Erythroblast (primary cell): ENCODE data around the gene FKRP.
"Not testable (repeated sequence)": the region's sequence is repeated elsewhere in the genome, so short reads cannot be mapped to it uniquely, and the experiment has no call there.

Experiments used
- GATA1 ChIP-seq: IDR thresholded peaks from 2 replicates; pipeline ENCODE4 v1.6.1; 2011; ENCODE audit warnings: low read depth, mild to moderate bottlenecking, control low read depth, low read length, moderate library complexity
- POLR2A ChIP-seq: IDR thresholded peaks from 2 replicates; pipeline ENCODE4 v1.6.1; 2011; ENCODE audit warnings: mild to moderate bottlenecking, low read length

GRCh38 chr19:46760897-46761296 lies 15.0 kb downstream of the FKRP start:
- not testable (repeated sequence) for TF ChIP-seq POLR2A, GATA1
